Neuron (in vitro differentiated cells): Measurements from ENCODE around the gene EXOC8.

Source experiments
- H2AFZ ChIP-seq: one replicate; pipeline ENCODE4 v1.6.1; 2013; ENCODE audit warnings: low read depth, mild to moderate bottlenecking, inconsistent platforms, low read length, moderate library complexity
- H3K27me3 ChIP-seq: one replicate; pipeline ENCODE4 v1.6.1; 2013; ENCODE audit warnings: low read length; ENCODE audit not compliant: insufficient read depth
- H3K36me3 ChIP-seq: one replicate; pipeline ENCODE4 v1.6.1; 2013; ENCODE audit warnings: low read length; ENCODE audit not compliant: insufficient read depth
- H3K4me1 ChIP-seq: one replicate; pipeline ENCODE4 v1.6.1; 2013; ENCODE audit warnings: low read length; ENCODE audit not compliant: insufficient read depth
- H3K4me3 ChIP-seq: 2 replicates; pipeline ENCODE4 v1.5.1; 2013; ENCODE audit warnings: mild to moderate bottlenecking, low read length, moderate library complexity
- H3K9me3 ChIP-seq: one replicate; pipeline ENCODE4 v1.6.1; 2013; ENCODE audit warnings: low read length

The EXOC8 gene

GRCh38 chr1:231319080-231319479, 18.6 kb downstream of the EXOC8 start:
- Histone ChIP-seq H3K36me3 (no peaks in the 10 kb centered on the region), H3K27me3 (no peaks in the 10 kb centered on the region), H3K4me1 (peaks cover under 1% of the 10 kb centered on the region), H3K9me3 (peaks cover 1% of the 10 kb centered on the region), H2AFZ (no peak overlapping the region), H3K4me3 (no peak overlapping the region)

- Histone ChIP-seq H3K27me3 (no peaks in the 10 kb centered on the region), H3K4me3 (no peak overlapping the region), H3K36me3 (no peaks in the 10 kb centered on the region), H3K4me1 (no peaks in the 10 kb centered on the region), H3K9me3 (peaks cover 1% of the 10 kb centered on the region), H2AFZ (no peak overlapping the region)
These were observed 19.1 kb downstream of the EXOC8 start for GRCh38 chr1:231318568-231318967.

- H3K9me3 ChIP-seq = peaks cover 1% of the 10 kb centered on the region
- H3K27me3 ChIP-seq = no peaks in the 10 kb centered on the region
- no peaks in the 10 kb centered on the region for H3K36me3 ChIP-seq
- no peaks in the 10 kb centered on the region for H3K4me1 ChIP-seq
- H2AFZ ChIP-seq = no peak overlapping the region
- no peak overlapping the region for H3K4me3 ChIP-seq
These were observed 19.7 kb downstream of the EXOC8 start for GRCh38 chr1:231318015-231318355.

GRCh38 chr1:231317306-231318014, 20.2 kb downstream of the EXOC8 start:
- Histone ChIP-seq H3K27me3 (no peaks in the 10 kb centered on the region), H3K9me3 (peaks cover 1% of the 10 kb centered on the region), H3K4me3 (no peak overlapping the region), H3K4me1 (no peaks in the 10 kb centered on the region), H2AFZ (no peak overlapping the region), H3K36me3 (no peaks in the 10 kb centered on the region)

DNA sequence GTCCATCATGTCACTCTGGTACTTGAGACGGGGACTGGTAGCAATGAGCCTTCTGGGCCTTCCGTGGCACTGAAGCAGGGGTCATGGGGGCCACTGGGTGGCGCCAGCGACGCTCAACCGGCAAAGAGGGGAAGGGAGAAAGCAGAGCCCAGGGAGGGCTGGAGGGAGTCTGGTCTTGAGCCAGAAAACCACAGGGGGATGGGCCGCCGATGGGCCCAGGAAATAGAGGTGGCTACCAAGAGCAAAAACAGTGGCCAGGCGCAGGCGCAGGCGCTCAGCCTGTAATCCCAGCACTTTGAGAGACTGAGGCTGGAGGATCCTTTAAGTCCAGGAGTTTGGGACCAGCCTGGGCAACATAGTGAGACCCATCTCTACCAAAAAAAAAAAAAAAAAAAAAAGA, 21.8 kb downstream of the EXOC8 start:
- H3K4me1 ChIP-seq = no peaks in the 10 kb centered on the region
- H3K4me3 ChIP-seq = no peak overlapping the region
- H3K27me3 ChIP-seq = no peaks in the 10 kb centered on the region
- H3K9me3 ChIP-seq = peaks cover 1% of the 10 kb centered on the region
- no peaks in the 10 kb centered on the region for H3K36me3 ChIP-seq
- no peak overlapping the region for H2AFZ ChIP-seq

- H3K9me3 ChIP-seq = no peaks in the 10 kb centered on the region
- no peaks in the 10 kb centered on the region for H3K36me3 ChIP-seq
- H3K4me3 ChIP-seq = no peak overlapping the region
- H3K4me1 ChIP-seq = no peaks in the 10 kb centered on the region
- no peaks in the 10 kb centered on the region for H3K27me3 ChIP-seq
- no peak overlapping the region for H2AFZ ChIP-seq
These were observed 24.0 kb downstream of the EXOC8 start for GRCh38 chr1:231313661-231314060.

DNA sequence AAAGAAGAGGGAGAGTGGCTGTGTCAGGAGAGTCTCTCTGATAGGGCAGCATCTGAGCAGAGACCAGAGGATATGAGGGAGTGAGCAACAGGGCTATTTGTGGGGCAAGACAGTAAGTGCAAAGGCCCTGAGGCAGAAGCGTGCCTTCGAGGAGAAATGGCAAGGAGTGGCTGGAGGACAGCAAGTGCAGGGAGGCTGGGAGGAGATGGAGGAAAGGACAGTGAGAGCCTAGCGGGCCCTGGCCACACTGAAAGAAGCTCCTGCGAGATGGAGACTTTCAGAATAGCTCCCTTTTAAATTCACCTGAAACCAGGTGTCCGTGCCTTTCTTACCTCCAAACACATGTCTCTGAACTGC, 25.2 kb downstream of the EXOC8 start:
- Histone ChIP-seq H3K9me3 (no peaks in the 10 kb centered on the region), H2AFZ (no peak overlapping the region), H3K36me3 (no peaks in the 10 kb centered on the region), H3K4me1 (no peaks in the 10 kb centered on the region), H3K4me3 (no peak overlapping the region), H3K27me3 (no peaks in the 10 kb centered on the region)

DNA sequence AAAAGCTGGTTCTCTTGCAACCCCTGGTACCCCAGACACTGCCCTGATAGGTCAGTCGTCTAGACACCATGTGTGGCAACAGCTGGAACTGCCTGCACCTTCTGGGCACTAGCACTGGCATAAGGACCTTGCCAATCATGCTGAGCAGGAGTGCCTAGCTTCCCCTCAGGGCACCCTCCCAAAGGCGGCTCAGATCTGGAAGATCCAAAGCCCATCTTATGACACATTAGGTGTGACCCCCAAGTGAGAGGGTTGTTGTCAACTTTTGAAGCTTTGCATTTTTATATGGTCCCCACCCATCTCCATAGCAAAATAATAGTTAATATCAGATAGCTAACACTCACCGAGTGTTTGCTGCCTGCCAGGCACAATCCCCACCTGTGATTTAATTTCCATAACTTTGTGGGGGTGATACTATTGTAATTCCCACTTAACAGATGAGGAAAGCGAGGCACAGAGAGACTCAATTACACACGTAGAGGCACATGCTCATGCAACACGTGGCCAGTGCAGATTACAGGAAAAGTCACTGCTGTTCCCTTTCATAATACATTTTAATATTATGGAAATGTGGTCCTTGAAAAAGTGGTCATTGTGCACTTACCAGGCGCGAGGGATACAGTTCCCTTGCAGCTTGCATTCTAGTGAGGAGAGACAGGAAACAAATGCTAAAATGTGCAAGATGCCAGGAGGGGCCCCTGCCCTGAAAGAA, 25.8 kb downstream of the EXOC8 start:
- no peaks in the 10 kb centered on the region for H3K9me3 ChIP-seq
- no peak overlapping the region for H3K4me3 ChIP-seq
- H3K27me3 ChIP-seq = no peaks in the 10 kb centered on the region
- H2AFZ ChIP-seq = no peak overlapping the region
- H3K4me1 ChIP-seq = no peaks in the 10 kb centered on the region
- no peaks in the 10 kb centered on the region for H3K36me3 ChIP-seq

GRCh38 chr1:231310391-231310934, 27.2 kb downstream of the EXOC8 start:
- no peaks in the 10 kb centered on the region for H3K36me3 ChIP-seq
- H3K27me3 ChIP-seq = no peaks in the 10 kb centered on the region
- no peak overlapping the region for H3K4me3 ChIP-seq
- no peaks in the 10 kb centered on the region for H3K9me3 ChIP-seq
- no peak overlapping the region for H2AFZ ChIP-seq
- H3K4me1 ChIP-seq = no peaks in the 10 kb centered on the region

DNA sequence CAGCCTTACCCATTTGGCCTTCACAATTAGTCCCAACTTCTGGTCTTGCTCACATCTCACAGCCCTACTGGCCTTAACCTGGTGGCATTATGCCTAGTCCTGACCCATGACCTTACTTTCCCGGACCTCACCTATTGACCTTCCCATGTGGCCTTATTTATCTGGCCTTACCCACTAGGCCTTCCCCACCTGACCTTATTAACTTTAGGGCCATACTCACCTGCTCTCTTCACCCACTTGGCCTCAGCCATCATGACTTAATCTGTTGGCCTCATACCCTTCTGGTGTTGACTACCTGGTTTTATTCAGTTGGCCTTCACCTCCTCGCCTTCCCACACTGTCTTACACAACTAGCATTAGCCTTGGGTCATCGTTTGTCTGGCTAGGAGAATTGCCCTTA, 35.7 kb downstream of the EXOC8 start:
- Histone ChIP-seq H3K9me3 (no peaks in the 10 kb centered on the region), H3K4me3 (no peak overlapping the region), H3K4me1 (no peaks in the 10 kb centered on the region), H2AFZ (no peak overlapping the region), H3K27me3 (no peaks in the 10 kb centered on the region), H3K36me3 (no peaks in the 10 kb centered on the region)

GRCh38 chr1:231295938-231296337, 41.7 kb downstream of the EXOC8 start:
- Histone ChIP-seq H2AFZ (no peak overlapping the region), H3K27me3 (no peaks in the 10 kb centered on the region), H3K4me1 (no peaks in the 10 kb centered on the region), H3K4me3 (no peak overlapping the region), H3K9me3 (no peaks in the 10 kb centered on the region), H3K36me3 (no peaks in the 10 kb centered on the region)

GRCh38 chr1:231286603-231287002, 51.0 kb downstream of the EXOC8 start:
- Histone ChIP-seq H3K27me3 (no peaks in the 10 kb centered on the region), H2AFZ (no peak overlapping the region), H3K36me3 (no peaks in the 10 kb centered on the region), H3K4me3 (no peak overlapping the region), H3K9me3 (no peaks in the 10 kb centered on the region), H3K4me1 (no peaks in the 10 kb centered on the region)

- no peak overlapping the region for H3K4me3 ChIP-seq
- no peaks in the 10 kb centered on the region for H3K36me3 ChIP-seq
- H3K27me3 ChIP-seq = no peaks in the 10 kb centered on the region
- no peak overlapping the region for H2AFZ ChIP-seq
- no peaks in the 10 kb centered on the region for H3K4me1 ChIP-seq
- H3K9me3 ChIP-seq = no peaks in the 10 kb centered on the region
These were observed 53.2 kb downstream of the EXOC8 start for GRCh38 chr1:231284441-231284840.
